ENCODE results near the gene CACYBP. TPM values are rescaled to one million over a fixed set of nuclear protein-coding genes. Genes with fewer than 3 reads are reported as not detected.

CACYBP gene
- total and polyA plus RNA-seq, 2 of the 13 experiments (the other 11 are each of a cell fraction or from before 2014, with no cell fraction given): 18.4 to 183 TPM

DNA sequence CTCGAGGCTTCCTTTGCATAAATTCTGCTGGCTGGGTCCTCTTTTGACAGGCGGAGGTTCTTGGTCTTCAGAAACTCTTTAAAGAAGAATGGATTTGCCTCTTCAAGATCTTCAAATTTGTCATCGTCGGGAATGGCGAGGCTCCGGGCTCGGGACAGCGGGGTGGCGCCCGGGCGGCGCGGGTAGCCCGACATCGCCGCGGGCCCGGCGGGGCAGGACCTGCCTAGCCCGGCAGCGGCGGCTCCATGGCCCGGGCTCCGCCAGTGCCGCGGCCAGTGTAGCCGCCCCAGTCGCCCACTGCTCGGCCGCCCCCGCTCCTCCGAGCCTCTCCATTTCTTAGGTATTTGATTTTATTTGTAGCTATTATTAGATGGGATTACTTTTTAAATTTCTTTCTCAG, 45.8 kb downstream of the CACYBP start (continued):
- TF ChIP-seq ZNF451 (CRISPR knock-in tag; IDR thresholded peaks at IDR 0.05) (no peak), LCORL (IDR thresholded peaks at IDR 0.05) (no peak), LCORL (CRISPR knock-in tag; IDR thresholded peaks at IDR 0.05) (no peak), SOX6 (IDR thresholded peaks at IDR 0.05) (no peak), SOX6 (CRISPR knock-in tag; IDR thresholded peaks at IDR 0.05) (no peak), HOXA7 (CRISPR knock-in tag; IDR thresholded peaks at IDR 0.05) (no peak), TP53 (CRISPR knock-in tag; conservative IDR thresholded peaks at IDR 0.05) (no peak), ZNF704 (CRISPR knock-in tag; IDR thresholded peaks at IDR 0.05; ENCODE audit: borderline replicate concordance) (no peak), KLF15 (CRISPR knock-in tag; IDR thresholded peaks at IDR 0.05; ENCODE audit: borderline replicate concordance) (no peak), ELF1 (CRISPR knock-in tag; IDR thresholded peaks at IDR 0.05) (no peak)

DNA sequence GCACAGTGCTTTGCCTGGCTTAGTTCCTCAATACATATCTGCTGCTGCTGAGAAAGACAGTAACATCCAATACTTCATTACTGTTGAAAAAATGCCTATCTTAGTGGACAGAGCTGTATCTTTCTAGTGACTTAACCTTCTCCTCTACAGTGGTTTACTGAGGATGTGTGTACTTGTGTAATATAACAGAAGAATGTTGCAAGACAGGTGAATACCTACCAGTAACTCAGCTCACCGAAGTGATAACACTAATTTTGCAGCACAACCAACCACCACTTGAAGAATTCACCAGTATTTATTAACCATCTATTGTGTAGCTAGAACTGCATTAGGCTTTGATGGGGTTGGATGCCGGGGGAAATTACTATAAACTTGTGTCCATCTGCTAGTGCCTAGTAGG, 51.2 kb downstream of the CACYBP start:
- WGBS (ENCODE audit: low lambda C conversion rate): 27% methylated on average over 2 of the region's 2 CpGs
- Histone ChIP-seq H3K27me3 (ENCODE audit: control insufficient read depth in 1 of 2, insufficient read depth in 2 of 2, low read length in 2 of 2) (no peaks in the 10 kb centered on the region), H3K4me1 (ENCODE audit: insufficient read depth, low read length) (no peaks in the 10 kb centered on the region), H3K4me2 (ENCODE audit: low read depth, low read length) (no peak overlapping the region), H3K9me3 (ENCODE audit: low read length) (no peaks in the 10 kb centered on the region), H3K36me3 (replicated peaks in 1 of 2; ENCODE audit: control insufficient read depth in 1 of 2, insufficient read depth in 2 of 2, low read length in 2 of 2) (no peaks in the 10 kb centered on the region), H3K27ac (ENCODE audit: extremely low read length, insufficient read depth, low read length) (no peak overlapping the region), H3K4me3 (replicated peaks in 1 of 3; ENCODE audit: insufficient read depth in 1 of 3, low read depth in 2 of 3, low read length in 3 of 3) (no peak overlapping the region), H3K9ac (ENCODE audit: insufficient read depth, low read depth, low read length) (no peak overlapping the region), H4K20me1 (ENCODE audit: insufficient read depth, low read length) (no peaks in the 10 kb centered on the region), H2AFZ (ENCODE audit: low read length) (no peak overlapping the region), H3K79me2 (ENCODE audit: insufficient read depth, low read length) (no peaks in the 10 kb centered on the region)
- FAIRE-seq: no peak
- in situ Hi-C loops (cut with HindIII; ENCODE audit: extremely low pct_ligation_motif_present, low pct_unique_long_range_greater_than_20kb): no loop called here
- no peak for DNase-seq (ENCODE audit: low spot score)
- ChIA-PET CTCF (ENCODE audit: low intra/inter-chr PET ratio, low total read pairs) (no interaction called here), POLR2A (no interaction called here)
- TF ChIP-seq CEBPB (IDR thresholded peaks at IDR 0.05; ENCODE audit: borderline replicate concordance, low read depth, low read length) (peak; percentile 71), TOPORS (CRISPR knock-in tag; IDR thresholded peaks at IDR 0.05) (no peak), MED13 (CRISPR knock-in tag; IDR thresholded peaks at IDR 0.05) (no peak), NCOA1 (CRISPR knock-in tag; IDR thresholded peaks at IDR 0.05) (no peak), ZNF432 (CRISPR knock-in tag; IDR thresholded peaks at IDR 0.05; ENCODE audit: borderline replicate concordance) (no peak), ZNF17 (CRISPR knock-in tag; IDR thresholded peaks at IDR 0.05) (no peak), CERS6 (CRISPR knock-in tag; IDR thresholded peaks at IDR 0.05) (no peak), YEATS4 (CRISPR knock-in tag; IDR thresholded peaks at IDR 0.05; ENCODE audit: borderline replicate concordance) (no peak), CEBPG (CRISPR knock-in tag; IDR thresholded peaks at IDR 0.05) (0 out of 2 replicates have a peak, but pooled peaks have one; percentile 16)
- TF ChIP-seq, protein P1, sequence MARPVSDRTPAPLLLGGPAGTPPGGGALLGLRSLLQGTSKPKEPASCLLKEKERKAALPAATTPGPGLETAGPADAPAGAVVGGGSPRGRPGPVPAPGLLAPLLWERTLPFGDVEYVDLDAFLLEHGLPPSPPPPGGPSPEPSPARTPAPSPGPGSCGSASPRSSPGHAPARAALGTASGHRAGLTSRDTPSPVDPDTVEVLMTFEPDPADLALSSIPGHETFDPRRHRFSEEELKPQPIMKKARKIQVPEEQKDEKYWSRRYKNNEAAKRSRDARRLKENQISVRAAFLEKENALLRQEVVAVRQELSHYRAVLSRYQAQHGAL (CRISPR knock-in tag; IDR thresholded peaks at IDR 0.05; ENCODE audit: not compliant biosample characterization): no peak
- intact Hi-C loops (cut with micrococcal nuclease; ENCODE audit: unreplicated experiment): no loop called here
- ATAC-seq: no peak
- no TSS peak for BruUV-seq (replicated peaks)

Data from HepG2 (cell line).